NCI-H2107 treated with DMSO at 0.1 percent for 48 hours (cell line): ENCODE results near the gene RBBP8NL.

ENCODE experiments used
- DNase-seq: peaks from one replicate; lab custom pipeline; 2025; ENCODE audit not compliant: unreplicated experiment; lab: John Stamatoyannopoulos, UW

RBBP8NL gene, protein sequence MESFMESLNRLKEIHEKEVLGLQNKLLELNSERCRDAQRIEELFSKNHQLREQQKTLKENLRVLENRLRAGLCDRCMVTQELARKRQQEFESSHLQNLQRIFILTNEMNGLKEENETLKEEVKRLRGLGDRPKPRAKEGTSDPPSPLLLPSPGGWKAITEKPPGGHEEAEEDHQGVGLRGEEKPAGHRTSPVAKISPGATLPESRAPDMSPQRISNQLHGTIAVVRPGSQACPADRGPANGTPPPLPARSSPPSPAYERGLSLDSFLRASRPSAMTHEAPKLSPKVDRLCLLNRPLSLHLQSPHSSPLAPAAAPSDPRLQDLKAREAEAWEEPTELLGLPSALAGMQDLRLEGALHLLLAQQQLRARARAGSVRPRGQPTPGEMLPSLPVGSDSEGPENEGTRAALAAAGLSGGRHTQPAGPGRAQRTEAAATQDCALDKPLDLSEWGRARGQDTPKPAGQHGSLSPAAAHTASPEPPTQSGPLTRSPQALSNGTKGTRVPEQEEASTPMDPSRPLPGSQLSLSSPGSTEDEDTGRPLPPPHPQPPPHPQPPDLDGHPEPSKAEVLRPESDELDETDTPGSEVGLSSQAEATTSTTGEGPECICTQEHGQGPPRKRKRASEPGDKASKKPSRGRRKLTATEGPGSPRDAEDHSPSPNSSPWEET

DNA sequence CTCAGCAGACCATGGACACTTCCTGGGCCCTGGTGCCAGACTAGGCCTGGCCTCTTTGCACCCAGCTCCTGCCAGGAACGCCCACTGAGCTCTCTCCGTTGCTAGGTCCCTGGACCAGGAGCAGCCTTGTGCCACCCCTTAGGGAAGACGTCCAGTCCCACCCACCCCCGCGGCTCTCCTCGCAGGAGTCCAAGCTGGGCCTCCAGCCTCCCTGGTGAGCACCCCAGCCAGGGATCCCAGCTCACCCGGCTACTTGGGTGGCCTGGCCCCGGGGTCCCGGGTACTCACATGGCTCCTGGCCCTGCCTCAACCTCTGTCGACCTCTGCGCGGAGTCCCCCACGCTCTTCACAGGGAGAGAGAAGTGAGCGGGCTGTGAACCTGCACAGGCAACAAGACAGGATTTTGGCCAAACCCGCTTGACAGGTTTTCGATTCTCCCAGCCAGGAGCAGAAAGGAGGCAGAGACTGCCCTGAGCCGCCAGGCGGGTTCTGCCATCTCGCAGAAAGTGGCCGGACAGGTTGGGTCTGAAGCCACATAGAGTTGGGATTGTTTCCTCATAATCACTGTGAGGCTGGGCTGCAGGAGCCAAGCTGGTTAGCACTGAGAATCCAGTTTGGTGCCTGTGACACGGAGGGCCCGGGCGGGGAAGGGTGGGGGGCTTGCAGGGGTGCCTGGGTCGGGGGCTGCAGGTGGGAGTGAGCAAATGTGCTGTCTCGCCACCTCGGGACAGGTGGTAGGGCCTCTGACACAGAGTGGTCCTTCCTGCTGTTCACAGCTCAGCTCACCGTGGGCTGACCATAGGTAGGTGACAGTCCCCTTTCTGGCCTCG, at the start of gene RBBP8NL:
Gene RBBP8NL (minus strand): TSS at position 368 of the 830 bp plus-strand sequence. CDS start 7,892 bp downstream, outside the sequence.
- no peak for DNase-seq

DNA sequence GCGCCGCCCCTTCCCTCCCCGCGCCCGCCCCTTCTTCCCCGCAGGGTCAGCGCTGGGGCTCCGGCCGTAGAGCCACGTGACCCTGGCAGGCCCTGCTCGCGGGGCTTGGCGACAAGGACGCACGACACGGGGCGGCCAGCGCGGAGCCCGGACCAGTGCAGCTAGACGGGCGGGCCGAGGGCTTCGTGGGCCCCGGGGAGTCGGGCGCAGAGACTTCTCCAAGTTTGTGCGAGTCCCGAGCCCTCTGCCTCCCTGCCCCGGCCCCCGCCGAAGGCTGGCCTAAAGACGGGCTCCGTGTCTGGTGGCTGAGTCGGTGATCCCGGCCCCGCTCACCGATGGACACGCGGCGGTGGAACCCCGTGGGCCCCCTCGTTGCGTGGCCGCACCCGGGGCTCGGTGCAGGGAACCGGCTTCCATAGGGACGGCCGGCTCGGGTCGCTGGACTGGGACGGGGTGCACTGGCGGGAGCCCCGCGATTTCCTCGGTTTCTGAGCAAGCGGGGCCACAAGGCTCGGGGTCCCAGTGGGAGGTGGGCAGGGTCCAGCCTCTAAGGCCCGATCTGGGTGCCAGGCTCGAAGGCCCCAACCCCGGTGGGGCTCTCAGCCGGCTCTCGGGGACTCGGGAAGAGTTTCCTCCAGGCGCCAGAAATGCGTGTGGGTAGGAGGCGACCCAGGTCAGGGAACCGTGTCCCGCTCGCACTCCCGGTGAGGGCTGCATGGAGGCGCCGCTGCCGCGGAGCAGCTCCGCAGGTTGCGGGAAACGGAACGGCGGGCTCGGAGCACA, 48.9 kb upstream of the RBBP8NL start:
- DNase-seq, result no peak

DNA sequence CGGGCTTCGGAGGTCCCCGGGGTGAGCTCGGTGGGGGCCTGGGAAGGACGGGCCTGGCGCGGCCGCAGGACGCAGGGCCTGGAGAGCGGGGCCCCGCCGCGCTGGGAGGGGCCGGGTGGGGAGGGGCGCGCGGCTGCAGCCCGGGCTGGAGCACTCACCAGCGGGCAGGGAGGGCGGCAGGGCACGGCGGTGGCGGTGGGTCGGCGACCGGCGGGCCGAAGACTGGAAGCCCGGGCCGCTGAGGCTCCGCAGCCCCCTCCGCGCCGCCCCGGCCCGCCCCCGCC, 48.4 kb upstream of the RBBP8NL start, which contains the start of gene GATA5:
Gene GATA5 (minus strand): TSS at position 224 of the 284 bp plus-strand sequence. CDS start 474 bp downstream, outside the sequence.
- no peak for DNase-seq

DNA sequence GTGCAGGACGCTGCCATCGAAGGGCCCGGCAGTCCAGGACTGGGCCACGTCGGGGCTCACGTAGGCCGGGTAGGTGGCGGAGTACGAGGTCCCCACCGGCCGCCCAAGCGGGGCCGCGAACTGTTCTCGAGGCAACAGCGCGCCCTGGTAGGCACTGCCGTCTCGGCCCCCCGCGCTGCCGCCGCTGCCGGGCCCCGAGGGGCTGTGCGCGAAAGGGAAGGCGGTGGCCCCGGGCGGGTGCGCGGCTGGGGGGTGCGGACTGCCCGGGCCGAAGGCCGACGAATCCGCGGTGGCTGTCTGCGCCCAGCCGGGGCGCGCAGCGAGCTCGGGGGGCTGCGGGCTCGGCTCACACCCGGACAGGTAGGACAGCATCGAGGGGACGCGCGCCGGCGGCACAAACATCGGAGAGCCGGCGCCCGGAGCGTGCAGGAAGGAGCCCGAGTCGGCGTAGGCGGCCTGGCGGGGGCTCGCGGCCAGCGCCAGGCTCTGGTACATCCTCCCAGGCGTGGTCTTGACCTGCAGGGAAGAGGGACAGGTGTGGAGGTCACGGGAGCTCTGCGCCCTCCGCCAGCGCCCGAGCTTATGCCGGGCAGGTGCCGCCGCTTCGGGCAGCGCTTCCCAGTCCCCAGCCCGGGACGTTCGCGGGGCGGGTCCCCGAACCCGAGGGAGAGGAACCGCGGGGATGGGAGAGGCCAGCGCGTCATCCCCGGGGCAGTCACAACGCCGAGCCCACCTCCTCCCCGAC, 47.9 kb upstream of the RBBP8NL start:
- DNase-seq, result no peak

DNA sequence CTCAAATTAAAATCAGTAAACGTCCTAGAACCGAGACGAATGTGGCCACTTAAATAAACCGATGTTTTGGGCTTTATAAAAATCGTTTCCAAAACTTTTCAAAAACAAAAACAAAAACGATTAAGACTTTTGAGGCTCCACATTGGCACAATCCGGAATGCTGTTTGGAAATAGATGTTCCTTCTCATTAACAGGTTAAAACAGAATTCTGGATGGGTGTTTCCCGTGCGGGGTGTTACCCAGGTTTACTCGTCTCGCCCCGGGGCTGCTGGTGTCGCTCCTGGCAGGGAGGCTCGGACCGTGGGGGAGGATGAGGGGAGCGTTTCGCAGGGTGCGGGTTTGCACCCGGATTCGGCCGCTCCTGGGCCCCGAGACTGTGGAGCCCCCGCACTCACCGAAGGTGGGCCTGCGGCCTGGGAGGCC, 47.3 kb upstream of the RBBP8NL start:
- DNase-seq, result no peak

DNA sequence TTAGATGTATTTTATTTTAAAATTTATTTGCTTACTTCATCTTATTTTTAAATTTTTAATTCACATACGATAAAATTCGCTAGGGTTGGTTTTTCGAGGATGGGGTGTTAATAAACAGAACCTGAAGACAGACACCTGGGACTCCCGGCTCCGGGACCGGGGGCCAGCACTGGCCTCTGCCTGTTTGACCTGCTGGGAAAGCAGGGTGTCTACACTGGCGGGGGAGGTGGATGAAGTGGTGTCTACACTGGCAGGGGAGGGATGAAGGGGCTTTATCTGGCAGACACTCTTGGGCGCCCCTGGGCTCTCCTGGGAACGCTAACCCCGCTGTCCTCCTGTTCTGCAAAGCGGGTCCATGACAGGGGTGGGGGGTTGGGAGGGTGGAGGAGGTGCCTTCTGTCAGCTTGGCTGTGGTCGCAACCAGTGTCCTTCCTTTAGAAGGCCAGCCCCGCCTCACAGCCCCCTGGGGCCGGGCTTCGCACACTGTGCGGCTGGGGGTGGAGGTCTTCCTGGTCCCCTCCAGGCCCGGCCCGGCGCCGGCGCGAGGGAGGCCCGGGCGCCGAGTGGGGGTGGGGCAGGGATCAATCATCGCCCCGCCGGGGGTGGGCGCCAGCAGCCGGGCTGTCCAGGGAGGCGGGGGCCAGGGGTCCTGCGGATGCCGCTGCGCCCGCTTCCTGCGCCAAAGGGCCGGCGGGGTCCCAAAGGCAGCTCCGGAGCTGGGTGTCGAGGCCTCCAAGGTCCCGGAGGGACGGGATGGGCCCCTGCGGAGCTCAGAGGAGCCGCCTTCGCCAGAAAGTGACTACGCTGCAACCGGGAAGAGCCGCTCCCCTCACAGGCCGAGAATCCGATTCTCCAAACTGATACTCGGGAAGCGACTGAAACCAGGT, 46.6 kb upstream of the RBBP8NL start:
- no peak for DNase-seq

DNA sequence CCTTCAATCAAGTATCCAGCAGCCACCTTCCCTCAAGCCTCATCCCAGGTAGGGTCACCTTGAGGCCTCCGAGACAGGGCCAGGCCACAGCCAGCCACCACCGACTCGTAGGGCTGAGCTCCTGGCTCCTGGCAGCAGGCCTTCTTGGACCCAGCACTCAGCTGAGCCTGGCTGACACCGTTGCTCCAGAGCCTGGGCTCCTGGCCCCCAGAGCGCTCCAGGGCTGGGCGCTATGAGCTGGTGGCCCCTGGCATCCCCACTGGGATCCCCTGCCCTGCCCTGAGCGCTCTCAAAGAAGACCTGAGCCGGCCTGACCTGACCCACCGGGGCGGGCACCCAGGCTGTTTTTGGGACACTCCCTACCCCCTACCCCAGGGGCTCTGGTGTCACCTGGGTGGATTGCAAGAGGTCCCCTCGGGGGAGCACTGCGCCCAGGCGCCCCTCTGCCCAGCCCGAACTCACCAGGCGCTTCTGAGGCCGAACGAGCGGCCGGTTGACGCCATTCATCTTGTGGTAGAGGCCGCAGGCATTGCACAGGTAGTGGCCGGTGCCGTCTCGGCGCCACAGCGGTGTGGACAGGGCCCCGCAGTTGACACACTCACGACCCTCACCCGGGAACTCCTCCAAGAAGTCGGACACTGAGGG, 45.7 kb upstream of the RBBP8NL start:
- DNase-seq, result no peak

DNA sequence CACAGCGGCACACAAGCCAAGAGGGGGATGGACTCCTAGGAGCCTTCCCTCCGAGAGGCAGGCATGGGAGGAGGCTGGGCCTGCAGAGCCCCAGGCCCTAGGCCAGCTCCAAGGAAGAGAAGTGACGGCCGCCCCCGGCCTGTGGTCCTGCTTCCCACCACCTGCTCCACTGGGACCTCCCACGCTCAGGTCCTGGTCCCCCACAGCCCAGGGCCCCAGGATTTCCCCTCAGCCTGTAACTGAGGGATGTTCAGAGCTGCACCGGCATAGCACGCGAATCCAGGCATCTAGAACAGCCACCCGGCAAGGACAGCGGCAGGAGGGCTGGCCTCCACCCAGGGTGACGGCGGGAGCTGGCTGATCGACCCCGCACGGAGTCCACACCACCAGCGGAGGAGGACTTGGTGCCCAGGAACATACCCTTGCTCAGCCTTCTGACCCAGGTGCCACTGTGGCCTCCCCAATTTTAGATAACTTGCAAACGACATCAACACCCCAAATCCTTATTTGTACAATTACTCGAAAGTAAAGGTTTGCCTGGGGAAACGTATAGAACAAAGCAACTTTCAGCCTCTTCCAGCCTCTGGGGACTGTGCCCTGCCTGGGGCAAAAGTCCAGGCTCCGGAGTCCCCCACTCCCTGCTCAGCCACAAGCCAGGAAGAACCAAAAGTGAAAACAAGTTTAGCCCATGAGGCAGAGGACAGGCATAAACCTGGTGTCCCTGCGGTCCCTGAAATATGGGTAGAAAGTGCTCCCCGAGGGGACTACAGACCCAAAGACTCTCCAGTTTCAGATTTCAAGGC, 45.0 kb upstream of the RBBP8NL start:
- DNase-seq, result no peak

DNA sequence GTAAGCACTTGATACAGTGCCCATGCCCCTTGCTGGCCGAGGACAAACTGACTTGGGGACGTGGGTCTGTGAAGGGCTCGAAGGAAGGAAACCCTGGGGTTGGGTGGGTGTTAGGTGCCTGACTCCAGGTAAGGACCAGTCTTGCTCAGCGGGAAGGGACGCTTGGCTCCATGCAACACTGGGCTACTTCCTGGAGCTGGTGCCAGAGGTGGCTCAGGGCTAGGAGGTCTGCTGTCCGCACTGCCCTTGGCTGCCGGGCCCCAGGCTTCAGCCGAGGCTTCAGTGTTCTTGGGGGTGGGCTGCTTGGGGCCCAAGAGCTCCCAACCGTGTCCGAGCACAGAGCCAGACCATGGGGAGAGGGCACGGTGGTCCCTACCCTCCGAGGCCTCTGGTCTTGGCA, 43.1 kb upstream of the RBBP8NL start:
- no peak for DNase-seq

DNA sequence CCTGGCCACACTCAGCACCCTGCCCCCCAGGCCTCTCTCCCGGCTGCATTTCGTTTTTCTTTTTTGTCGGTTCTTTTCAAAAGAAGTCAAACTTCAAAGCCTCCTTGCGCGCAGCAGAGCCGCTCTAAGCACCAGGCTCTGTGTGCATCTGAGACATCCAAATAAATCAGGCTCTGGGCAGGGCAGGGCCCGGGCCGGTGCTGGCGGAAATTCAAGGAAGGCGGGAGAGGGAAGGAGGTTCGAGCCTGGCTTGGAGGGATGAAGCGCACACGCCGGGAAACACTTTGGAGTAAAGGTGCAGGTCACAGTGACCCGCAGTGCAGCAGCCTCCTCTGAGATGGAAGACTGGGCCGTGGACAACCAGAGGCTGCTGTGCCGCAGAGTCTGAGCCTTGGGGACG, 42.7 kb upstream of the RBBP8NL start:
- no peak for DNase-seq

DNA sequence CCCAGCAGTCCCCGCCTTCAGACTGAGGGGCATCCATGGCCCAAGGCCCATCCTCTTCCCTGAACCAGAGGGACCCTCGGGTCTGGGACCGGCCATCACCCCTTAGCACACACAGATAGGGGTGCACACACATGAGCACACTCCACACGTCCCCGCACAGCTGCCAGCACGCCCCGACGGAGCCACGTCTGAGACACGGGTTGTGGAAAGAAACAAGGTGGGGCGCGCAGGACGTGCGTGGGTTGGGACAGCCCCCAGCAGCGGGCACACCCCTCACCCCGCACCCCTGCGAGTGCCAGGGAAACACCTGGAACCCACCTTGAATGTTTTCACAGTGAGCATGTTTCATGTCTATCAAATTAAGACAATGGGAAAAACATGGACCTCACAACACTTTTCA, 42.0 kb upstream of the RBBP8NL start:
- DNase-seq, result no peak

DNA sequence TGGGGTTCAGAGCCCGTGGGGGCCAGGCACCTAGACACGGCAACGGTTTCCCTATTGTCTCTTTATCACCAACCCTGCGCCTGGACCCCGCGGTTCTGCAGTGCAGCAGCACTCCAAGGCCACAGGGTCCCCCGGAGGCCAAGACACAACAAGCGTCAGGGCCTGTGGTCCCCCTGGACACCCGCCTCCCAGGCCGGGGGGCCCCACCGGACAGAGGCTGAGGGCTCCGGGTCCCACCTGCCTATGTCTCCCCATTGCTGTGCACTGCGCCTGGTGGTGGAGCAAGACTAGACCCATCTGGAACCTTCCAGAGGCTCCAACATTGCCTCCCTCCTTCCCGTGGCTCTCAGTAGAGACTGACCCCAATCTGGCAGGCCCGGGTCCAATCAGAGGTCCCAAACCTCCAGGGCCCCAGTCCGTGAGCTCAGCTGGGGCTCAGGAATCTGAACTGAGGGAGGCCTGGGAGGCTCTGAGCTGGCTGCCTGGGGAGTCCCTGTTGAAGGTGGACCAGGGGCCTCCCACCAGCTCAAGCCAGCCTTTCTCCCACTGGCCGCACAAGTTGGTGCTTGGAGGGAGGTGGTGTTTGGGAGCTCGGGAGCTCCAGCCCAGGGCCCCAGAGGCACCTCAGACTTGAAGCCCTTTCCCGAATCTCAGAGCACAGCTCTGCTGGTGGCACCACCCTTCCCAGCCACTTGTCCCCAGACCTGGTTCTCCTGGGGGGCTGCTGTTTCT, 39.6 kb upstream of the RBBP8NL start:
- no peak for DNase-seq

DNA sequence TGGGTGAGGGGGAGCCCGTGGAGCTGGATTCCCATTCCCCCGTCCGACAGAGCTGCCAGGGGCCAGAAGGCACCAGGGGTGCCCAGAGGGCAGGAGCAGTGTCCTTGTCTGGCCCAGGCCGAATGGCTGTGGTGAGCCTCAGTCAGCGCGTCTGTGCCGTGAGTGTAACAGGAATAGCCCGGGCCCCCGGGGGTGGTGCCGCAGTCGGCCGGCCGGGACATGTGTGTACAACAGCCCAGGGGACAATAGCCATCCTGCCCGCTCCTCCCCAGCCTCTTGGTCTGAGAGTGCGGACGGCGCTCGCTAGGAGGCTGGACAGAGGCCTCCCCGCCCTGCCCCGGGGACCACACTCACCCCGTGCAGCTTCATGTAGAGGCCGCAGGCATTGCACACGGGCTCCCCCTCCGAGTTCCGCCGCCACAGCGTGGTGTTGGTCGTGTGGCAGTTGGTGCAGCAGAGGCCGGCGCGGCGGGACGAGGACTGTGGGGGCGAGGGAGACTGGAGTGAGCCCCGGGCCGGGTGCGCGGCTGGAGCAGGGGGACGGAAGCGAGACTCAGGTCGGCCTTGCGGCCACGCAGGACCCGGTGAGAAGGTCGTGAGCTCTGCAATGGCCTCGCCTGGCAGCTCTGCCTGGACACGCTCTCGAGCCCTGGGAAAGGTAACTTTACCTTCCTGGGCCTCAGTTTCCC, 38.9 kb upstream of the RBBP8NL start:
- no peak for DNase-seq

DNA sequence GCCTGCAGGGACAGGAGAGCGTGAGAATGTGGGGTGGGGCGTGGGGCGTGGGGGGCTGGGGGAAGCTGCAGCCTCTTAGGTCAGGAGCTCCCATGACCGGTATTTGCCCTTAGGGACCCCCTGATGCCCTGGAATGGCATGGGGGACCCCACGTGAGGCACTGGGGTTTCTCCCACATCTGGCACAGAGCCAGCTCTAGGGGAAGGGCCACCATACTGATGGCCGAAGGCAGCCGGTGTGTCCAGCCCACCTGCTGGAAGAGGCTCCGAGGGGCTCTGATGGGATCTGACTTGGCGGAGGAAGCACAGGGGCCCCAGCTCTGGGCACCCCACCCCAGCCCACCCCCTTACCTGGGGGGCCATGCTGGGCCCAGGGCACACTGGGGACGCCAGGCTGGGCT, 37.7 kb upstream of the RBBP8NL start:
- DNase-seq, result no peak

DNA sequence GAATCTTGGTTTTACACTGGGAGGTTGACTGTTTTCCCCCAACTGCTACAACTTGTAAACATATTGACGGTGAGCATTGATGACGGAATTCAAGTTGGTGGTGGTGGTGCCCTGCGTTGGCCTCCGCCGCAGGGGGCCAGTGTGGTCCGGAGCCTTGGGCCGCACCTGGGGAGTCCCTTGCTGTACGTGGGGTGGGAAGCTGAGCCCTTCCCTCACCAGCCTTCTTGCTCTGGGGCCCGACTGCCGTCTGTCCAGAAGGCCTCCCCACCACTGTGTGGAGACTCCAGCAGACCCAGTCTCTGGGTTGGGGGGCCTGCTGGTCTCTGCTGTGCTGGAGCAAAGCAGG, 37.1 kb upstream of the RBBP8NL start:
- no peak for DNase-seq

DNA sequence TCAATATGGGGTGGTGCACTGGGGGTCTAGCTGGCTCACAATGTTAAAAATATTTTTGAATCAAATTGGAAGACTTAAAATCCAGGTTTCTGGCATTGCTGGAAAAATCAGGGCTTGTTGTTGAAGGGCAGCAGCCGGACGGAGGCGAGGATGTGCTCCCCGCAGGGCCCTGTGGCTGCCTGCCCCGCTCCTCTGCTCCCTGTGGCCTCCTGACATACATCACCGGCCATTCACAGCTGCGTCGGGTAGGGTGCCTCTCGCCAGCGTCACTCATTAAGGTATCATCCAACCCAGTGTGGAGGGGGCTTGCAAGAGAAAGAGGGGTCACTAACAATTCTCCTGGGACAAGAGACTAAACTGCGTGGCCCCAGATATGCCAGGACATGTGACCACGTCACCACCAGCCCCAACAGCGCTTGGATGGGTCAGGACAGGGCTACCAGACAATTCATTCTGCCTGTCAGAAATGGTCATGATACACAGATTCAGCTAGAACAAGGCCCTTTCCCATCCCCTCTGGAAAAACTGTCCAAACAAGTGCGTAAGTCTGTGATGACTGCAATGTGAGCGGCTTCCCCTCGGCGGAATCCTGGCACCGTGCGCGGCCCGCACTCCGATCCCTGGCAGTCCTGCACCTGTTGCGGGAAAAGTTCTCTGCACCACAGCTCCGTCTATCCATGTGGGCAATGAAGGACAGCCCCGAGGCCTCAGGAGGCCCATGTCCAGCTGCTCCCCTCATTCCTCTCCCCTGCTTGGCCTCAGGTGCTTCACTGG, 36.5 kb upstream of the RBBP8NL start:
- DNase-seq, result no peak
